ENCODE results near the gene PROM1.

DNA sequence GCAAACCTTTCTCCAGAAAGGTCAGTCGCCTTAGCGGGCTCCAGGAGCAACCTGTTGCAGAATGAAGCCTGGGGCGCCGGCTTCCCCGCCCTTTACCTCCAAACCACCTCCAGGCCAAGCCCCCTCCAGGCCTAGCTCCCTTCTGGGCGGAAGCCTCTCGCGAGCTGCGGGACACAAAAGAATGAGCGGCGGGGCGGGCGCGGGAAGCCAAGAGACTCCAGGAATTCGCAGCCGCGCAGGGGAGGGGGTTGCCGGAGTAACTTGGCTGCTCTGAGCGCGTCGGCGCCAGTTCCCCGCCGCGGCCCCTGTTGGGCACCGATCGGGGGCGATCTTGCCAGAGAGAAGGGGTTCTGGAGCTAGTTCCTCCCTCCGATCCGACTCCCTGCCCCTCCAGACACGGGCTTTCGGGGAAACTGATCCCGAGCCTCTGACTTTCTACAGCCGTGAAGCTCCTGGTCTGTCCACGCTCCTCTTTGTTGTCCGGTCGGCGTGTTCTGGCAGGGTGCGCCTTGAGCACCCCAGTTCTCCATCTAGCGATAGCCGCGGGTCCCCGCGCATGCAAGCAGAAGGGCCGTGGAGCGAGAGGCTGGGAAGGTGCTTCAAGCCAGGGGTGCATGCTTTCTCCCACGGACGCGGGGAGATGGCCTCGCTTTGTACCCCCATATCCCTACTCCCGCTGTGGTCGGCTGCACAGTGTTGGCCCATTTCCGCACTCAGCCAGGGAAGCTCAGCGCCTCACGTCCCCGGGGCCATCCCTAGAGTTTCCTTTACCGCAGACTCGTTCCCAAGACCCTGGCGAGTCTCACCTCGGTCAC is 1.2 kb downstream of the PROM1 start:
- TF ChIP-seq POLR2A (IDR thresholded peaks at IDR 0.05) = no peak
- TF ChIP-seq CTCF (IDR thresholded peaks at IDR 0.05) = no peak
- TF ChIP-seq POLR2AphosphoS5 (IDR thresholded peaks at IDR 0.05) = no peak
